Skeletal muscle cell (primary cell): ENCODE data around the gene WNT11.
"Not testable (repeated sequence)": the region's sequence is repeated elsewhere in the genome, so short reads cannot be mapped to it uniquely, and the experiment has no call there.

ENCODE experiments used
- DNase-seq: peaks from one replicate; pipeline ENCODE4 v3.0.0-alpha.2; 2010; ENCODE audit warnings: low read depth
- H3K4me3 ChIP-seq: 2 replicates; pipeline ENCODE4 v1.5.1; 2011; ENCODE audit warnings: low read depth, mild to moderate bottlenecking, control low read depth, low read length, moderate library complexity

Gene WNT11

GRCh38 chr11:76207642-76208401 is 1.5 kb upstream of the WNT11 start:
- H3K4me3 ChIP-seq = peak overlapping the region; percentile 47
- peak; percentile 21 for DNase-seq

- peak overlapping the region; percentile 45 for H3K4me3 ChIP-seq
- DNase-seq = no peak
Observed at GRCh38 chr11:76206077-76206326, 300 bp downstream of the WNT11 start.

- no peak for DNase-seq
- H3K4me3 ChIP-seq = no peak overlapping the region
Observed at GRCh38 chr11:76205252-76206076, 838 bp downstream of the WNT11 start.

- DNase-seq = no peak
- no peak overlapping the region for H3K4me3 ChIP-seq
Observed at GRCh38 chr11:76203937-76204336, 2.4 kb downstream of the WNT11 start.

GRCh38 chr11:76203131-76203925 is 3.0 kb downstream of the WNT11 start:
- no peak overlapping the region for H3K4me3 ChIP-seq
- DNase-seq = no peak

- DNase-seq = no peak
- H3K4me3 ChIP-seq = no peak overlapping the region
Observed at GRCh38 chr11:76201672-76202412, 4.5 kb downstream of the WNT11 start.

- H3K4me3 ChIP-seq = no peak overlapping the region
- no peak for DNase-seq
Observed at GRCh38 chr11:76201056-76201455, 5.2 kb downstream of the WNT11 start.

- DNase-seq = no peak
- no peak overlapping the region for H3K4me3 ChIP-seq
Observed at GRCh38 chr11:76200006-76200940, 6.0 kb downstream of the WNT11 start.

- H3K4me3 ChIP-seq, DNase-seq: not testable (repeated sequence)
Observed at GRCh38 chr11:76198691-76199090, 7.6 kb downstream of the WNT11 start.

GRCh38 chr11:76197941-76198640 is 8.2 kb downstream of the WNT11 start:
- H3K4me3 ChIP-seq = no peak overlapping the region
- DNase-seq = no peak

- H3K4me3 ChIP-seq = no peak overlapping the region
- DNase-seq = no peak
Observed at GRCh38 chr11:76197332-76197731, 9.0 kb downstream of the WNT11 start.

GRCh38 chr11:76196849-76197248 is 9.5 kb downstream of the WNT11 start:
- no peak overlapping the region for H3K4me3 ChIP-seq

GRCh38 chr11:76194872-76195668 is 11.2 kb downstream of the WNT11 start:
- DNase-seq = no peak
- no peak overlapping the region for H3K4me3 ChIP-seq

More at GRCh38 chr11:76196849-76197248, 9.5 kb downstream of the WNT11 start:
- DNase-seq = no peak

GRCh38 chr11:76193219-76193618 is 13.1 kb downstream of the WNT11 start:
- DNase-seq = no peak
- H3K4me3 ChIP-seq = no peak overlapping the region

- DNase-seq = no peak
- no peak overlapping the region for H3K4me3 ChIP-seq
Observed at GRCh38 chr11:76190376-76190775, 15.9 kb downstream of the WNT11 start.

GRCh38 chr11:76189682-76190081 is 16.6 kb downstream of the WNT11 start:
- DNase-seq = no peak
- H3K4me3 ChIP-seq = no peak overlapping the region

- no peak for DNase-seq
- H3K4me3 ChIP-seq = no peak overlapping the region
Observed at GRCh38 chr11:76188873-76189272, 17.4 kb downstream of the WNT11 start.
